ENCODE results near the gene SP140.

SP140 gene

DNA sequence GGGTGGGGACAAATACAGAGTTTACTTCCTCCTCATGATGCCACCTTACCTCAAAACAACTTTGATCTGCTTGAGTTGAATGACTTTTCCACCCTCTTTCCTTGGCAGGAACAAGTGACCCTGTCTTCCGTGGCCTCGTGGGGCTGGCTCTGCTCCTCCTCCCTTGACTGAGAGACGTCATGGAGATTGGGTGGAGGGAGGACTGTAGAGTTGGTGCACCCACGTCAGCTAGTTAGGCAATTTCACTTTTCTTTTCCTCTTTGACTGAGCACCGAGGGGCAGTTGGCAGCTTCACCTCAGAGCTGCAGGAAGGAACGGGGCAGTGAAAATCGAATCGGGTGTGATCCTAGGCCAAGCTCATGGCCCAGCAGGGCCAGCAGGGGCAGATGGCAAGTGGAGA is at the start of gene SP140:
Gene SP140 (plus strand): TSS at position 251 of the 400 bp plus-strand sequence. CDS start 109 bp downstream, at position 360.
- no peak for DNase-seq

DNA sequence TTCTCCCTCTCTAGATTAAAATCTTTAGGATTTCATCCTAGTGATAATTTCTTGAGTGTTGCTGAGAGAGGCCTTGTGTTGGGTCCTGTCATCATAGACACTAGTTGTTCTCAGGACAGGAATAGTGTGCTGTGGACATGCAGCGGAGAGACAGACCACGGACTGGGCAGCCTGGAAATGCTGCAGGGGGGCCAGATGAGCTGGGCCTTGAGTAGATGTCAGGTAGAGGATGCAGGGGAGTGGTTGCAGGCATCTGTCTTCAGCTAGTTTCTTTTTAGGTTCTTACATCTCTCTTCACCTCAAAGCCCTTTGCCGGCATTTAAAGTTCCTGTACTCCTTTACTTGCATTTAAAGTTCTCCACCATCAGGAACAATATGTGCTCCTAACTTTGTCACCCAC is 48.5 kb upstream of the SP140 start:
- DNase-seq: no peak

DNA sequence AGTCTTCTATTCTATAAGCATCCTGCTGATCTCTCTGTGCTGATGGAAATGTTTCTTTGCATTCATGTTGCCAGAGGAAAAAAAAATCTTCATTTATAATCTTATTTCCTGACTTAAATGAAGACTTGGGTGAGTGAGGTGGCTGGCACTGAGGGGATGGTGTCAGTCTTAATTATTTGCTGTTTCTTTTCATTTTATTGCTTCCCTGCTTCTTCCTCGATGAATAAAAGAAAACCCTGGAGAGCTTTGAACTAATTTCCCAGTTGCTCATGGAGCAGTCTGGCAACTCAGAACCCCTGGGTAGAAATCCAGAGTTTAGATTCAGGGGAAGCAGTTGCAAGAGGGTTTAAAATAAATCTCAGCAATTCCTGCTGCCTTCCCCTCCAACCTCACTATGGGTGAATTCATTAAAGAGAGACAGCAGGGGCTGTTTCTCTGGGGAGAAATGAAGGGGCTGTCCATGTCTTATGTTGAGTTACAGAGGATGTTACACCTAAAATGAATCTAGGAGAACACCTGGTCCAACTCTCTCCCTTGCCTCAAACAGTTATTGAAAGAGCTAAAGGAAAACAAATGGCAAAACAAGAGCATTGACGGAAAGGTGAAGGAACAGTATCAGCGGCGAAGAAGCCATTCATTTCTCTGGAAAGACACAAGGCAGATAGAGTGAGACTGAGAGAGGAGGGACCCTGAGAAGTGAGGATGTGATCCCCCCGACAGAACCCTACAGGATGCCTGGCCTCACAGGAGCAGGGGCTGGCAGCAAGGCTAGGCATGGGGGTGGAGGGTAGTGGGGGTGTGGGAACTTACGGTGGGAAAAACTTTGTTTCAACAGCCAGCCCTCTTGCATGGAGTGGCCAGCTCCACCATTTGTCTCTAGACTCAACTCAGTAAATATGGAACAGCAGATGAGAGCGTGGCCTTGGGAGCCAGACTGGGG is 46.7 kb upstream of the SP140 start:
- DNase-seq: no peak

DNA sequence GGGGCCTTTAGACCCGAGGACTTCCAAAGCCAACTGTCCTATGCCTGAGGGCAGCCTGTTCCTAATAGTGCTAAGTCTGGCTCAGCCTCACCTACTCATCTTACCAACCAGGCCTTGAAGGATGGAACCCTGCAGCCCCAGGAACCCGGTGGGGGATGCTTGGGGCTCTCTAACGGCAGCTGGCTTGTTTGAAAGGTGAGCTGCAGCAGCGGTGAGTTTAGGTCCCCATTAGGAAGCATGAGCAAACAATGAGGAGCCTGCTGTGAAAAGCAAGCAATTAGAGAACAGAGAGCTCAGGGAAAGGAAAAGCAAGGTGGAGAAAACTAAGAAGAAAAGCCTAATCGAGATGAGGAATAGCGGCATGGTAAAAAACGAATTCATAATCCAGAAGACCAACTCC is 45.6 kb upstream of the SP140 start:
- peak; percentile 24 for DNase-seq

DNA sequence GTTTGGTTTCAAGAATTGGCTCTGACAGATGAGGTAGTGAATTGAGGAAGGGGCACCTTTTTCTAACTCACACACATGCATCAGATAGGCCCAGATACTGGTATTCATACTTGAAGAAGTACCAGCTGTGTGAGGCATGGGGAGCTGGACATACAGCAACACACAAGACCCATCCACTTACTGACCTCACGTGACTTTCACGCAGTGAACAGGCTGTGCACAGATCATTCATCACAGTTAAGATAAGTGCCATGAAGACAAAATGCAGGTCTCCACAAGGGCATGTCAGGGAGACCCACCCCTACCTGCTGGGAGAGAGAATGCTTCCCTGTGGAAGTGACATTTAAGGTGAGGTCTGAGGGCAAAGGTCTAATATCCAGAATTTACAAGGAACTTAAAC is 44.3 kb upstream of the SP140 start:
- no peak for DNase-seq

DNA sequence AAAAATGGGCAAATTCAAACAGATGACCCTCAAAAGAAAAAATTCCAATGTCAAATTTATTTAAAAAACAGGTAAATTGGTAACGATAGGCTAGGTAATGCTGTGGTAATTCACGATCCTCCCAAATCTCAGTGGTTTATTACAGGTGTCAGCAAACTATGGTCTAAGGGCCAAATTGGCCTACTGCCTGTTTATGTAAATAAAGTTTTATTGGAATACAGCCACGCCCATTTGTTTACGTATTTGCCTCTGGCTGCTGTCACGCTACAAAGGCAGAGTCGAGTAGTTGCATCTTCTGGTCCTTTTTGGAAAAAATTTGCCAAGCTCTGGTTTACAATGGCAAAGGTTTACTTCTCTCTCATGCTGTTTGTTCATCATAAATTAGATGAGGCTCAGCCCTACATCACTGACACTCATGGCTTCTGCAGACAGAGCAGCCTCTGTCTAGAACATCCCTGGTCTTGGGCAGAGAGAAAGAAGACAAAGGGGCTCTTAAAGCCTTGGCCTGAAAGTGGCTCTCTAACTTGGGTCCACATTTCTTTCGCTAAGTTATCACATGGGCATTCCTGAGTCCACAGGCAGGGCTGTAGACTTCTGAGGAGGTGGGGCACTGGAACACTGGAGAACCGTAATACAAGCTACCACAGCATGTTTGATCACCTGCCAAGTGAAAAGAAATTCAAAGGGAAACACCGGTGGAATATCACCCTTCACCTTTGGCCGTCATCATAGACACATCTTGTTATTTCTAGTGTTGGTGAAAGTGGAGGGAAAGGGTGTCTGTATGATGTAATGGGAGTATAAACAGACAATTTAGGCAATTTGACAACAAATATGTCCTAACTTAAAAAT is 40.6 kb upstream of the SP140 start:
- DNase-seq: peak; percentile 39

DNA sequence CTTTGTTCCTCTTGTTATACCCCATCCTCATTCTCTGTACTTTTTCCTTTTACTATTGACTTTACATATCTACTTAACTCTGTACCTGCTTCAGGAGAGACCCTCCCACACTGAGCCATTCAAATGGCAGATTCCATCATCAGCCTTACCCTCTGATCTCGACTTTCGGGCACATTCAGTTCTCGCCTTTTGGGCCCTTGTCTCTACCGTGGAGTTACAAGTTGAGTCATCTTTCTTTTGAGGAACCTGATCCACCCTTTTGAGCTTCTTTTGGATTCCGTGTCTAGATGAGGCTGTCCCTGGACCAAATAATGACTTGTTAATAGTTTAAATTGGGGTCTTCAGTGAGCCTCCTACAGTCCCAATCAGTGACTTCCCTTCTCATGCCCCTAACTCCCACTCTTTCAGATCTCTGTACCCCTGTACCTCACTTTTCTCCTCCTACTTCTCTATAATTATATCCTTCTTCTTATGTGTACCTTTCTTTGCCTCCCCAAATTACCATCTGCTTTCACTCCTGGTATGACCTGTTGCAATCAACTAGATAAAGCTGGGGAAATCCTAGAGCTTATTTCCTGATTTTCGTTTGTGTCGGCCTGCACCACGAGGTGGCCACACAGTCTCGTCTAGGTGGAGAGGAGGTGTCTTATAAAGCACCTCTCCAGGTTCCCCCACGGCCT is 23.0 kb upstream of the SP140 start:
- DNase-seq: no peak

DNA sequence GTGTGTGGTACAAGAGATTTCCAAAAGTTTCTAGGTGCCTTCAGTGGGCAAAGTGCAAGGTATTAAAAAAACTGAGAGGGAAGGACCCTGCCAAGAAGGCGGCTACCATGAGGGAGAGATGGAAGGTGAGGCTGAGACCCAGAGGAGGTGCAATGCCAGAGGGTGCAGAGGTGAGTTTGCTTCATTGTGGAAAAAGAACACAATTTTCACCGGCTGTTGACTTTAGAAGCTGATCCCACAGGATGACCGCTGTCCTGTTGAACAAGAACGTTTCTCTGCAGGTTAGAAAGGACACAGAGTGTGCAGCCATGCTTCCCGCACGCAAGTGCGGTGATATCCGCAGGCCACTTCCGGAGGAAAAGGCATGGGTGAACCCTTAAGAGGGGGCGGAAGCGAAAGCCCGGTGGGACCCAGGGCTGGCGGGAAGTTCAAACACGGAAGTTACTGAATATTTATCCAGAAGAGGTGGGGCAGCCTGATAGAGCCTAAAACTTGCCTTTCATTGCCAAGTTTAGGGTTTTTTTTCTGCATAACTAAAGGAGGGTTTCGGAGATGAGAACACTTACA is 22.3 kb upstream of the SP140 start:
- no peak for DNase-seq

DNA sequence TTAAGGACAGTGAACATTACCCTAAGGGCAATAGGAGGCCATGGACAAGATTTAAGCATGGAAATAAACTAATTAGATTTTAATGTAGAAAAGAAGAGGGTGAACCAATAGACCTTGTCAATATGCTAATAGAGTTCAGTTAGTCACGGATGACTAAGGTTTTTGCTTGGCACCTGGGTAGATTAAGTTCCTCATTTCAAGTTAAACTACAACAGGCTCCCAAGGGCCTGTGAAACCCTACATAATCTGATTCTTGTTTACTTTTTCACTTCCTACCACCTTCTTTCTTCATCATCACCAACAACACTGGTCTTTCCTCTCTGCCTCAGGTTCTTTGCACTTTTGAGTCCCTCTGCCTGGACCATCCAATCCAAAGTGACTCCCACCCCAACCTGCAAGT is 20.5 kb upstream of the SP140 start:
- DNase-seq: no peak

DNA sequence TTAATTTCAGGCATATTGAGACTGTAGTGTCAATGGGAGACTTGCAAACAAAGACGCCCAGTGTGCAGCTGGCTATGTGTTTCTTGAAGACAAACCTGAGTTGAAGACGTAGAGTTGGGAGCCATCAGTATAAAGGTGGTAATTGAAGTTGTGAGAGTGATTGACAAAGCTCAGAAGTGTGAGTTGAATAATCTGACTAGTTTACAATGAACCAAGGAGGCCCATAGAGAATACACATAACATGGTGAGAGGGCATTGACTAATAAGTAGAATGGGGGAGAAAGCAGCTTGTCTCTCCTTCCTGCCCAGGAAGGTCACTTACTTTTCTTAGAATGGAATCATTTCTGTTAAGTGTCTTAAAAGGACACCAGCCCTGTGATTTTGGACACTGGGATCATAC is 19.8 kb upstream of the SP140 start:
- no peak for DNase-seq

DNA sequence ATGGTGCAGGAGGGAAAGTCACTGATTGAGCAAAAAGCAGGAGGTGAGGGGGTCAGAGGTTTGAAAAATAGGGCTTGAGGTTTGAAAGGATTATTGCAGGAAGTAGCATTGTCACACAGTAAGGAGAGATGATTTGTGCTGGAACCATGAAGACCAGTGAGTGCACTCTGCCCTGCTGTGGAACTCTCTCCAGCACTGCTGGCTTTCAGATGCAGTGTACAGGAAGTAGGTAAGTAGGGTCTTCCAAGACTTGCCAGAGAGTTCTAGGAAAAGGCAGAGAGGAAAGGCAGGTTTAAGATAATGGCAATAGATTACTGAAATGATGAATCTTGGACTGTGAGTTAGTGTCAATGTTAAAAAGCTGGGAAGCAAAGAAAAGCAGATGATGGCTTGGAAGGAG is 17.0 kb upstream of the SP140 start:
- DNase-seq: no peak

DNA sequence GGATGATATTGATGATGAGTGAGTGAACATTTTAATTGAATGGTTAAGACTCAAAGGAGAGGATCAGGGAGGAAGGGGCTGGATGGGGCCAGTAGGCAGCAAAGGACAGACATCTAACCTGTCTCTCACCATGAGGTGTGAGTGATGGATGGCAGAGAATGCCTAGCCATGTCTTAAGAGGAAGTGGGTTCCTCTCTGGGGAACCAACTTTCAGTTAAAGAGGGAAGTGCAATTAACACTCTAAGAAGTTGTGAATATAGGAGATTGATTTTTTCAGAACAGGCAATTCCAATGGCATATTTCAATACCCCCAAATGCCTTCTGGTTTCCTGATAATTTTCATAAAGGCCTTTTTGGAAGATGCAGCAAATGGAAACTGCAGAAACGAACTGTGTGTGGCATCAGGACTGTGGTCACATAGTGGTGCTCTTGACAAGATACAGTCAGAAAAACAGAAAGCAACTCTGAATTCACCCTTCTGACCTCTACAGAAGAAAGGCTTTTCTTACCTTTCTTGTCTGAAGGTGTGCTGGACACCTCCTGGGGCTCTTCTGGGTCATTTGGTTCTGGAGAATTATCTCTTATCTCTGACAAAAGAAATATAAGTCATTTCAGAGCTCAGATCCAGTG is 16.0 kb upstream of the SP140 start:
- no peak for DNase-seq

DNA sequence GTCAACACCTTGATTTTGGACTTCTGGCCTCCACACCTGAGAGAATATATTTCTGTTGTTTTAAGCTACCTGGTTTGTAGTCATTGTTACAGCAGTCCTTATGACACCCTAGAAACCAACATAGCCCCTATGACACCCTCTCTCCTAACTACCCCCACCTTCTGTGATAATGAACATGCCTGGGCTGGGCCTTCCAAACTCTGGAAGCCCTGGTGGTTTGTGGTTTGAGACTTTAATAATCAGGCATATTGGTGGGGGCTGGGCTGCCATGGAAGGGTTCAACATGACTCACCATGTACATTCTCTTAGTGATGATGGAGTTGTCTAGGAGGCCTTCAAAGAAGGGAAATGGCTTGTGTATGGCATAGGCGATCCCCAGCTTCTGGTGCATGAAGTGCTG is 9.0 kb upstream of the SP140 start:
- no peak for DNase-seq

DNA sequence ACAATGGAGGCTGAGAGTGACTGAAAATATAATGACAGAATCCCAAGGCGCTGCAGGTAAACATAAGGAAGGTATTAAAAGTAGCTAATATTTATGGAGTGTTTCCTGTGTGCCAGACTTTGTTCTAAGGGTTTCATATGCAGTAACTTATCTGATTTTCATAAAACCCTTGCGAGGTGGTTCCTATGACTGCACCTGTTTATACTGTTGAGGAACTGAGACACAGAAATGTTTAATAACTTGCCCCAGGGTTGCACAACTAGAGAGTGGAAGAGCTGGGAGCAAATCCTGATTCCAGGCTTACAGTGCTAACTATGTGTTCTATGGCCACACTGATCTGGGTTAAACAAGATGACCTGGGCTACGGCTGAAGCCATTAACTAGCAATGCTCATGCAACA is 8.1 kb upstream of the SP140 start:
- DNase-seq: no peak

DNA sequence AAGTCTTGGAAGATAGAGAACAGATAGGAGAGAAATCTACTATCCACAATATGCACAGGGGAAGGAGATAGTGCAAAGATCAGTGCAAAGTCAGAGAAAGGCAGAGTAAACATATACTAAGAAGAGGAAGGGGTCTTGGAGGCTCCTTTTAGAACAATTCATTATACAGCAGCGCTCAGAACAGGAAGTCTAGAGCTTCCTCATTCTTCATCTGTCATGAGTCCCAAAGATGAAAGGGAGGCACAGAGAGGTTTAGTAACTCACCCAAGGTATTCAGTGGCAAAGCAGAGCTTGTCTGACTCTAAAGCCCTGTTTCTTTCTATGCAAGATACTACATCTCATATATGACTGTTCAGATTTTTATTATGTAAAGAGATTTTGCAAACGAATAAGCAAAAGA is 7.1 kb upstream of the SP140 start:
- DNase-seq: no peak

DNA sequence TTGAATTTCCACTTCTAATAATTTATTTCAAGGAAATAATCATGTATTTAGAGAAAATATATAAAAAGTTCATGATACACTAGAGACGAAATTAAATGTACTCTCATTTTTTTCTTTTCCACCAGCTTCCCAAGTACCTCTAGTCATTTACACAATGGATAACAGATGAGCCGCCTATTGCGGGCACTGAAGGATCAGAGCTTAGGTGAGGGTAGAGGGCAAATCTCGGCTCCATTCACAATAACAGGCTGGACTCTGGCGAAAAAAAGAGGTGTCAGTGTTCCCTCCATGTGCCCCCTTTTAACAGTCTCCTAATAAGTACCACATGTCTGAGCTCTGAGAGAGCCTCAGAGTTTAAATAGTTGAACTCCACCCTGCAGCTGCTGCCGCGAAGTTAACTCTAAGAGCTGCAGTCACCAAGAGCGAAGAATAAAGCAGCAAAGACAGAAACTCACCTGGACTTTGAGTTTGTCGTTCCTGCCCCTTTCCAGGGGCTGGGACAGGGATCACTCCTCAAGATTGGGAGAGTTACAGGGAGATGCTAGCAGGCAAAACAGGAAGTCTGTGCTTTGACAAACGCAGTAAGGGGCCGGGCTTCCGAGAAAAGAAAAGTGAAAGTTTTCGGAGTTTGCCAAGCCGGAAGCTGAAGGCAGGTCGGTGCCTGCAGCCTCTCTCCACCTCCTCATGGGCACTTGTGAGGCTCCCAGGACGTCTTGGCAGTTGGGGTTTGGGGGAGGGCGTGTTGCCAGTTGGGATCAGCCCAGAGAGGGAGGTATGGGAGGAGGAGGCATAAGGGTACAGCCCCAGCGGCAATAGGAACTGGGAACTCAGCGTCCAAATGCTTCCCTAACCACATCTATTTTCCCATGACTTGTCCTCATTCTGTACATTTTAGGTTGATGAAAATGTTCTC is 5.9 kb upstream of the SP140 start, which contains the start of gene SP110:
Gene SP110 (minus strand): TSS at position 566 of the 913 bp plus-strand sequence. CDS start 3,057 bp downstream, outside the sequence.
- peak; percentile 87 for DNase-seq

DNA sequence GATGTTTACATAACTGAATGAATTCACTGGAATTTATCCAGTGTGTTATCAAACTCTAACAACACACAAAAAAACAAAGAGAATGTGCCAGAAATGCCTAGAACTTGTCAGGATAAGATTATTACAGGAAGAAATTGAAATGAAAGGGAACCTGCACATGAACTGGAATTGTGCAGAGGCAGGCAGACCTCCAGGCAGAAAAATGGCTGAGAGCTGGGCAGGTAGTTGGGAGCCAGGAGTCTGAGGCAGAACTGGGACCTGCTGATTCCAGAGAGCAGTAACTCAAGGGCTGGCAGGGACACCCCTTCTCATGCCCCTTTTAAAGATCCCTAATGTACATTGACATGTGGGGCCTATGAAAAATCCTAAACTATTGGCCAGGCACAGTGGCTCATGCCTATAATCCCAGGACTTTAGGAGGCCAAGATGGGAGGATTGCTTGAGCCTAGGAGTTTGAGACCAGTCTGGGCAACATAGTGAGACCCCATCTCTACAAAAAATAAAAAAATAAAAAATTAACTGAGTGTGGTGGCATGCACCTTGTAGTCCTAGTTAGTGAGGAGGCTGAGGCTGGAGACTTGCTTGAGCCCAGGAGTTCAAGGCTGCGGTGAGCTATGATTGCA is 5.1 kb upstream of the SP140 start:
- no peak for DNase-seq

DNA sequence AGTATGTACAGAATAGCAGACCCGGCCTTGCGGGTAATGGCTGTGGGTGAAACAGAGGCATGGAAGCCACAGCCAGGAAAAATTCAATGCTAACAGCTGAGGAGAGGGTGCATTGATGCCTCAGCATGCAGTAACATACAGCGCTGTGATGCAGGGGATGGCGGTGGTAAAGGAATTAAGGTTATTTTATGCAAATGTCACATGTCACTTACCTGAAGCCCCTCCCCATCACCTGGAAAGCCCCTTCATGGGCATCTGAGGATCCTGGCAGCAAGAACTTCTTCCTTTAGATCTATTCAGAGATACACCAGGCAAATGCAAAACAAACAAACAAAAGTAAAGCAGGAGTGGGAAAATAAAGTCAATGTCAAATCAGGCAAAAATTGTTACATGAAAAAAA is 4.0 kb upstream of the SP140 start:
- DNase-seq: no peak

DNA sequence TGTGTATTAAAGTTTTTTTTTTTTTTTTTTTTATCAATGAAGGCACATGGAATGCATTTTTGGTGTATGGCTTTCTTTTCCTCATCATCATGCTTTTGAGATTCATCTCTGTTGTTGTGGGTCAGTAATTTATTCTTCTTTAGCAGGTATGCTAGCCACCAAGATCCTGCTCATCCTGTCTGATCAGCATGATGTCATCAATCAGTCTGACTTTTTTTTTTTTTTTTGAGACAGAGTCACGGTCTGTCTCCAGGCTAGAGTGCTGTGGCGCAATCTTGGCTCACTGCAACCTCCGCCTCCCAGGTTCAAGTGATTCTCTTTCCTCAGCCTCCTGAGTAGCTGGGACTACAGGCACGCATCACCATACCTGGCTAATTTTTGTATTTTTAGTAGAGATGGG is 2.7 kb upstream of the SP140 start:
- peak; percentile 52 for DNase-seq

DNA sequence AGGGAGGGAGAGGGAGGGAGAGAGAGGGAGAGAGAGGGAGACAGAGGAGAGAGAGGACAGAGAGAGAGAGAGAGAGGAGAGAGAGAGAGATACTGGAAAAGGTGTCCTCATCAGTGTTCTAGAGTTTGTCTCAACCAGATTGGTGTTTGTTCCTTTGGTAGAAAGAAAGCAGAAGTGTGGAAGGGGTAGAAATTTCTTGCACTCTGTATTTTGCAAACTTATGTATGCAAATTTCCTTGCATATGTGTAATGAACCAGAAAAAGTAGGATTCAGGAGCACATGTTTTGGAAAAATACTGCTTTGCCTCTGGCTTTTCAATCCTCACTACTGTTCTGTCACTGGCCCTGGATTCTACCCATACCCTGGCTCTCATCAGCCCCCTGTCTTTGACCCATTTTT is 1.1 kb upstream of the SP140 start:
- DNase-seq: no peak

DNA sequence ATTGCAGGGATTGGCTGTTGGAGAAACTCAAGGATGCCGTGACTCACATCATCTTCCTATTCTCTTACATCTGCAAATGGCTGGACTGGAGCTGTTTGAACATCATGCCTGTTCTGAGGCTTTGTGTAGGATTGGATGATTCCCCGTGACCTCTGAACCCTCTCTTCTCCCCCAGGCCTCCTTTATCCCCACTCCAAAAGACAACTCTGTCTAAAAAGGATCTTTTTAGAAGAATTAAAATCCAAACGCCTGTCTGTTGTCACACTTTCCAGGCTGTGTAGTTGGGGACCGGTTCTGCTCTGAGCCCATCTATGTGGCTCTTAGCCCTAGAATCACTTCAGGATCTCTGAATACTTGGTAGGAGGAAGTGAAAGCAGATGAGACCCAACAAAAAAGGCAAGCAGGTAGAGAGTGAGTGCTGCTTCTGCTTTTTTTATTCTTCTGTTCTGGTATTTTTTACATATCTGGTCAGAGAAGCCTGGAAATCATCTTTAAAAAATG is 565 bp downstream of the SP140 start:
- DNase-seq: no peak

Data from NCI-H510A treated with DMSO at 0.1 percent for 48 hours (cell line).